ENCODE results near the gene ASRGL1. TPM values are rescaled to one million over a fixed set of nuclear protein-coding genes. Genes with fewer than 3 reads are reported as not detected.
"Not testable (repeated sequence)": the region's sequence is repeated elsewhere in the genome, so short reads cannot be mapped to it uniquely, and the experiment has no call there.

ASRGL1 gene
- total and polyA plus RNA-seq, 7 donors: 4.8 to 35.2 (median 22.0) TPM

DNA sequence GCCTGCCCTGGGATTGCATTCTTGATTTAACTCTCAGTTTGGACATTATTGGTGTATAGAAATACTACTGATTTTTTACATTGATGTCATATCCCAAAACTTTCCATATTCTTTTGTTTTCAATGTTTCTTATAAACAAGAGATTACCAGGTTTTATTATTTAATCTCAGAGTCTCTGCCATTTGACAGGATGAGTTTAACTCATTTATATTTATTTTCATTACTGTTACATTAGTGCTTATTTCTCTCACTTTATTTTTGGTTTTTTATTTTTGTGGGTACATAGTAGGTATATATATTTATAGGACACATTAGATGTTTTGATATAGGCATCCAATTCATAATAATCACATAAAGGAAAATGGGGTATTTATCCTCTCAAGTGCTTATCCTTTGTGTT lies 29.3 kb upstream of the ASRGL1 start:
- Histone ChIP-seq H3K36me3 (no peaks in the 10 kb centered on the region), H3K4me1 (peaks cover 0 to 5% (median 0%) of the 10 kb centered on the region in 4 donors), H3K4me3 (no peak overlapping the region), H3K27me3 (peaks cover 0 to 26% (median 0%) of the 10 kb centered on the region in 3 donors), H3K27ac (no peak overlapping the region), H3K9me3 (no peaks in the 10 kb centered on the region)
- no peak for DNase-seq
- intact Hi-C loops (cut with DNase I): no loop called here
- no peak for TF ChIP-seq POLR2AphosphoS5 (IDR thresholded peaks at IDR 0.05)
- TF ChIP-seq POLR2A (IDR thresholded peaks at IDR 0.05): no peak
- no peak for TF ChIP-seq EP300 (IDR thresholded peaks at IDR 0.05)
- TF ChIP-seq, protein P1, sequence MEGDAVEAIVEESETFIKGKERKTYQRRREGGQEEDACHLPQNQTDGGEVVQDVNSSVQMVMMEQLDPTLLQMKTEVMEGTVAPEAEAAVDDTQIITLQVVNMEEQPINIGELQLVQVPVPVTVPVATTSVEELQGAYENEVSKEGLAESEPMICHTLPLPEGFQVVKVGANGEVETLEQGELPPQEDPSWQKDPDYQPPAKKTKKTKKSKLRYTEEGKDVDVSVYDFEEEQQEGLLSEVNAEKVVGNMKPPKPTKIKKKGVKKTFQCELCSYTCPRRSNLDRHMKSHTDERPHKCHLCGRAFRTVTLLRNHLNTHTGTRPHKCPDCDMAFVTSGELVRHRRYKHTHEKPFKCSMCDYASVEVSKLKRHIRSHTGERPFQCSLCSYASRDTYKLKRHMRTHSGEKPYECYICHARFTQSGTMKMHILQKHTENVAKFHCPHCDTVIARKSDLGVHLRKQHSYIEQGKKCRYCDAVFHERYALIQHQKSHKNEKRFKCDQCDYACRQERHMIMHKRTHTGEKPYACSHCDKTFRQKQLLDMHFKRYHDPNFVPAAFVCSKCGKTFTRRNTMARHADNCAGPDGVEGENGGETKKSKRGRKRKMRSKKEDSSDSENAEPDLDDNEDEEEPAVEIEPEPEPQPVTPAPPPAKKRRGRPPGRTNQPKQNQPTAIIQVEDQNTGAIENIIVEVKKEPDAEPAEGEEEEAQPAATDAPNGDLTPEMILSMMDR (IDR thresholded peaks at IDR 0.05): no peak

DNA sequence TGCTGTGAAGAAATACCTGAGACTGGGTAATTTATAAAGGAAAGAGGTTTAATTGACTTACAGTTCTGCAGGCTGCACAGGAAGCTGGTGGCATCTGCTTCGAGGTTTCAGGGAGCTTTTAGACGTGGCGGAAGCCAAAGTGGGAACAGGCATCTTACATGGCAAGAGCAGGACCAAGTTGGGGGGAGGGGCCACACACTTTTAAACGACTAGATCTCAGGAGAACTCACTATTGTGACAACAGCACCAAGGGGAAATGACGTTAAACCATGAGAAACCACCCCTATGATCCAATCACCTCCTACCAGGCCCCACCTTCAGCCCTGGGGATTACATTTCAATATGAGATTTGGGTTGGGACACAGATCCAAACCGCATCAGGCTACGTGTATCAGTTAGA lies 27.3 kb upstream of the ASRGL1 start:
- WGBS, 2 donors: 44 to 51% methylated on average over 7 of the region's 7 CpGs
- H3K4me1 ChIP-seq: peaks cover 0 to 5% (median 0%) of the 10 kb centered on the region in 4 donors
- H3K9me3 ChIP-seq: no peaks in the 10 kb centered on the region
- no peak for TF ChIP-seq POLR2A (IDR thresholded peaks at IDR 0.05)
- TF ChIP-seq POLR2AphosphoS5 (IDR thresholded peaks at IDR 0.05): no peak
- TF ChIP-seq, protein P1 (IDR thresholded peaks at IDR 0.05): no peak
- no peak for TF ChIP-seq EP300 (IDR thresholded peaks at IDR 0.05)
- H3K36me3 ChIP-seq: no peaks in the 10 kb centered on the region
- H3K4me3 ChIP-seq: no peak overlapping the region
- intact Hi-C loops (cut with DNase I): loop anchor here (5.0 kb wide), 1 partner anchor 513 kb away; no protein-coding TSS in a partner anchor
- no peak overlapping the region for H3K27ac ChIP-seq
- no peak for DNase-seq
- peaks cover 0 to 34% (median 0%) of the 10 kb centered on the region in 3 donors for H3K27me3 ChIP-seq

DNA sequence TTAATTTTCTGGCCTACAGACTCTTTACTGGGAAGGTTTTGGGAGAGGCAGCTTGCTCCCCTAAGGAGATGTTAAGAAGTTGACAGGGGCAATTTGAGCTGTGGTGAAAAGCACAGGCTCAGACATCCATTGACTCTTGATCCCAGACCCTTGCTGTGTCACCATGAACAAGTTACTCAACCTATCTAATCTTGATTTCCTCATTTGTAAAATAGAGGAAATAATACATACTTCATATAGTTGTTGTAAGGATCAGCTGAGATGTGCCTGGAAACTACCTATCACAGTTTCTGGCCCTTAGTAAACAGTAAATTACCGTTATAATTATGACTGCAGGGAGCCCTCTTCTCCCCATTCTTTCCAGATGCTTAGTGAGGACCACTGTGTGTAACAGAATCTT lies 21.8 kb upstream of the ASRGL1 start:
- TF ChIP-seq POLR2A (IDR thresholded peaks at IDR 0.05): no peak
- no peak for TF ChIP-seq POLR2AphosphoS5 (IDR thresholded peaks at IDR 0.05)
- no peak for TF ChIP-seq EP300 (IDR thresholded peaks at IDR 0.05)
- Histone ChIP-seq H3K36me3 (no peaks in the 10 kb centered on the region), H3K9me3 (no peaks in the 10 kb centered on the region), H3K27ac (no peak overlapping the region), H3K4me1 (peaks cover 0 to 5% (median 0%) of the 10 kb centered on the region in 4 donors), H3K27me3 (peaks cover 0 to 17% (median 0%) of the 10 kb centered on the region in 3 donors), H3K4me3 (no peak overlapping the region)
- intact Hi-C loops (cut with DNase I): no loop called here
- no peak for DNase-seq
- 76 to 82% methylated on average over 1 of the region's 1 CpG for WGBS, 2 donors

DNA sequence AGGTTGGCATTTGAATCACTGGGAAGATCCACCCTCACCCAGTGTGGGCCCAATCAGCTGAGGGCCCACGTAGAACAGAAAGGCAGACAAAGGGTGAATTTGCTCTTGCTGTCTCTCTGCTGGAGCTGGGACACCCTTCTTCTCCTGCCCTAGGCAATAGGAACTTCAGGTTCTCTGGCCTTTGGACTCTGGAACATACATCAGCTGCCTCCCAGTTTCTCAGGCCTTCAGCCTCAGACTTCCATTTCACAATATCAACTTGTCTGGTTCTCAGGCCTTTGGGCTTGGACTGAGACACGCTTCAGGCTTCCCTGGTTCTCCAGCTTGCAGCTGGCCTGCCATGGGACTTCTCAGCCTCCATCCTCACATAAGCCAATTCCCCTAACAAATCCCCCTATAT lies 14.7 kb upstream of the ASRGL1 start:
- 49 to 83% methylated on average over 2 of the region's 2 CpGs for WGBS, 2 donors
- no peak for DNase-seq
- TF ChIP-seq POLR2A (IDR thresholded peaks at IDR 0.05) (no peak), EP300 (IDR thresholded peaks at IDR 0.05) (no peak), POLR2AphosphoS5 (IDR thresholded peaks at IDR 0.05) (no peak)
- TF ChIP-seq, protein P1 (IDR thresholded peaks at IDR 0.05): no peak
- H3K4me3 ChIP-seq: no peak overlapping the region
- no peaks in the 10 kb centered on the region for H3K4me1 ChIP-seq
- no peak overlapping the region for H3K27ac ChIP-seq
- no peaks in the 10 kb centered on the region for H3K9me3 ChIP-seq
- H3K27me3 ChIP-seq: peaks cover 0 to 10% (median 0%) of the 10 kb centered on the region in 3 donors
- no peaks in the 10 kb centered on the region for H3K36me3 ChIP-seq
- intact Hi-C loops (cut with DNase I): no loop called here

DNA sequence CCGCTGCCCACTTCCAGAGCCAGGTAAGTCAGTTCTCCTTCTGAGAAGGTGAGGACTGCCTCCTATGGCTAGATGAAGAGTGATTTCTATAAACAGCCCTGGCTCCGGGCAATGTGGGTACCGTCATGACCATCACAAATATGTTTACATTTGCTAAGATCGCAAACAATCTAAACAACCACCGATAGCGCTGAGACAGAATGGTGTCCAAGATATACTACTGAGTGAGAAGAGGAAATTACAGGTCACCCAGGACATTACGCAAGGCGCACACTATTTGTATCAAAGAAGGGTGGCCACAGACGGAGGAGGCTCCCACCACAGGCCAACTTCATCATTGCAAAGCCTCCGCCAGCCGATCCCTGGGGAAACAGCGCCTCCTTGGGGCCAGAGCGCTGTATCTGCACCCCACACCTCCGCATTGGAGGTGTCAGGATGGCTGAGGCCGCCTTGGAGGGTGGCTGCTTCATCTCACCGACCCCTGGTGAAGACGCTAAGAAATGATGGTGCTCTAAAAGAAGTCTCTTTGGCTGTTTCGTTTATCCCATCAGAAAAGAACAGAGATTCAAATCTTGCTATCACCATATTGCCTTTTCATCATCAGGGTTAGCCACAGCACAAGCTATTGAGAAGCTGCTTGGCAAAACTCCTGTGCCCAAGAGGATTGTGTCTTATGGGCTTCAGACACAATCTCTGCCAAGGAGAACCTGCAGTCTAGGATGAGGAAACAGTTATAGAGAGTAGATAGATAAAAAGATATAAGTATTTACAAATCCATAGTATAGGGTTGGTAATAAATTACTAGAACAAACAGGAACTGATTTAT lies 12.3 kb upstream of the ASRGL1 start:
- Histone ChIP-seq H3K27me3 (peaks cover 0 to 10% (median 0%) of the 10 kb centered on the region in 3 donors), H3K27ac (no peak overlapping the region), H3K4me3 (no peak overlapping the region), H3K4me1 (no peaks in the 10 kb centered on the region), H3K36me3 (no peaks in the 10 kb centered on the region), H3K9me3 (no peaks in the 10 kb centered on the region)
- intact Hi-C loops (cut with DNase I): no loop called here
- no peak for TF ChIP-seq POLR2AphosphoS5 (IDR thresholded peaks at IDR 0.05)
- TF ChIP-seq, protein P1 (IDR thresholded peaks at IDR 0.05): peak in 2 of 4 experiments; percentile 28 to 32
- no peak for DNase-seq
- 57 to 80% methylated on average over 18 of the region's 18 CpGs for WGBS, 2 donors

DNA sequence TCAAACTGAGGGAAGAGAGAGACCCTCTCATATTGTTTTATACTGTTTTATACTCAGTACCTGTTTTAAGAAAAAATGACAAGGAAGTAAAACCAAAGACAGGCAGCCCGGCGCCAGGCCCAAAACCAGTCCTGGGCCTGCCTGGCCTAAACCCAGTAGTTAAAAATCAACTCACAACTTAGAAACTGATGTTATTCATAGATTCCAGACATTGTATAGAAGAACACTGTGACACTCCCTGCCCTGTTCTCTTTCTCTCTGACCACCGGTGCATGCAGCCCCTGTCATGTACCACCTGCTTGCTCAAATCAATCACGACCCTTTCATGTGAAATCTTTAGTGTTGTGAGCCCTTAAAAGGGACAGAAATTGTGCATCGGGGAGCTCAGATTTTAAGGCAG lies 11.5 kb upstream of the ASRGL1 start:
- H3K36me3 ChIP-seq; DNase-seq; H3K4me3 ChIP-seq; H3K9me3 ChIP-seq; H3K4me1 ChIP-seq; intact Hi-C loops (cut with DNase I); H3K27ac ChIP-seq: not testable (repeated sequence)
- H3K27me3 ChIP-seq: peaks cover 0 to 10% (median 0%) of the 10 kb centered on the region in 3 donors
- 27 to 67% methylated on average over 5 of the region's 5 CpGs for WGBS, 2 donors

DNA sequence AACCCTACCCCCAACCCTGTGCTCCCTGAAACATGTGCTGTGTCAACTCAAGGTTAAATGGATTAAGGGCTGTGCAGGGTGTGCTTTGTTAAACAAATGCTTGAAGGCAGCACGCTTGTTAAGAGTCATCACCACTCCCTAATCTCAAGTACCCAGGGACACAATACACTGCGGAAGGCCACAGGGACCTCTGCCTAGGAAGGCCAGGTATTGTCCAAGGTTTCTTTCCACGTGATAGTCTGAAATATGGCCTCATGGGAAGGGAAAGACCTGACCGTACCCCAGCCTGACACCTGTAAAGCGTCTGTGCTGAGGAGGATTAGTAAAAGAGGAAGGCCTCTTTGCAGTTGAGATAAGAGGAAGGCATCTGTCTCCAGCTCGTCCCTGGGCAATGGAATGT lies 10.5 kb upstream of the ASRGL1 start:
- H3K36me3 ChIP-seq; H3K9me3 ChIP-seq; H3K4me1 ChIP-seq; H3K27ac ChIP-seq; H3K4me3 ChIP-seq; intact Hi-C loops (cut with DNase I); DNase-seq: not testable (repeated sequence)
- H3K27me3 ChIP-seq: peaks cover 0 to 10% (median 0%) of the 10 kb centered on the region in 3 donors
- 11 to 37% methylated on average over 6 of the region's 6 CpGs for WGBS, 2 donors

DNA sequence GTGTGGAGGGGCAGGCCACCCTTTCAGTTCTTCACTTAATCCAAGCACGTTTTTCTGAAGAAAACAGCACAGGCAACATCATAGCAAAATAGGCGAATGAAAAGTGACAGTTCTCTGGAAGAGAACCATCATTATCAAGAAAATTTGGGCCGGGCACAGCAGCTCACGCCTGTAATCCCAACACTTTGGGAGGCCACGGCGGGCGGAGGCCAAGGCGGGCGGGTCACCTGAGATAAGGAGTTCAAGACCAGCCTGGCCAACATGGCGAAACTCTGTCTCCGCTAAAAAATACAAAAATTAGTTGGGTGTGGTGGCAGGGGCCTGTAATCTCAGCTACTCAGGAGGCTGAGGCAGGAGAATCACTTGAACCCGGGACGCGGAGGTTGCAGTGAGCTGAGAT lies 9.7 kb upstream of the ASRGL1 start:
- WGBS, 2 donors: 89 to 92% methylated on average over 14 of the region's 14 CpGs
- H3K36me3 ChIP-seq; H3K4me1 ChIP-seq; H3K4me3 ChIP-seq; intact Hi-C loops (cut with DNase I); H3K9me3 ChIP-seq; DNase-seq; H3K27ac ChIP-seq: not testable (repeated sequence)
- peaks cover 0 to 10% (median 0%) of the 10 kb centered on the region in 3 donors for H3K27me3 ChIP-seq
